SHP77 treated with DMSO at 0.1 percent for 48 hours (cell line): ENCODE results near the gene SEC22B.
"Not testable (repeated sequence)": the region's sequence is repeated elsewhere in the genome, so short reads cannot be mapped to it uniquely, and the experiment has no call there.

Experiments
- DNase-seq: peaks from one replicate; lab custom pipeline; 2025; lab: John Stamatoyannopoulos, UW

Gene SEC22B

DNA sequence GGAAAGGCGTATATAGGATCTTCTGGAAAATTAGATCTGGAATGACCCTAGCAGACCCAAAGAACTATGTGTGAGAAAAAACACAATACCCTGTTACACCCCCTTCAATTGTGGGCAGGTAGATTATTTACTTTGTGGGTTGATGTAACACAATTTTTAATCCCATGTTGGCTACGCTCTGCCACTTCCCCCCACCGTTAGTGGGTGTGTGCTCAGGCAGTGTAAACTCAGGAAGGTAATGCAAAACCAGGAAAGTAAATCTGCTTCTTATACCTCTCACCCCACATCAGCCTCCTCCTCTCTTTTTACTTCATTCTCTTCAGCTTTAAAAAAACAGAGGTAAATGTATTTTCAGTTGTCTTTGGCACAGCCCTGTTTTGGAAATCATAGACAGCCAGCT lies 63.2 kb downstream of the SEC22B start:
- DNase-seq: not testable (repeated sequence)

GRCh38 chr1:120112212-120112611 lies 64.1 kb downstream of the SEC22B start:
- not testable (repeated sequence) for DNase-seq

GRCh38 chr1:120111771-120112170 lies 64.5 kb downstream of the SEC22B start:
- DNase-seq: not testable (repeated sequence)

DNA sequence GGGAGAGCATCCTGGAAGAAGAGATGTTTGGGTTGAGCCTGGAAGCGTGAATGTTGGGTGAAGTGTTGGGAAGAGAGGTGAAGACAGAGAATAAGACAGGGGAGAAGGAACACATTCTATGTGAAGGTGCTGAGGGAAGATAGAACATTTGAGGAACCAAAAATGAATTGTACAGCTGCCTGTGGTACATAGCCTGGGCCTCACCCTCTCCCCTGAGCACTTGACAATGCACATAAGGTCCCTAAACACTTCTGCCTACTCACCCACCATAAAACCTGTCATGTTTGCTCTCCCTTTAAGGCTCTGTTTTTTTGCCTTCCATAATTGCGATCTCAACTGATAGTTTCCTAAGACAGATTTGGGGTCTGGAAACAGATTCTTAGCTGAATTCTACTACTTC lies 65.3 kb downstream of the SEC22B start:
- not testable (repeated sequence) for DNase-seq

- not testable (repeated sequence) for DNase-seq
Measured at GRCh38 chr1:120109656-120110055, 66.7 kb downstream of the SEC22B start.

GRCh38 chr1:120109180-120109579 lies 67.1 kb downstream of the SEC22B start:
- not testable (repeated sequence) for DNase-seq

- not testable (repeated sequence) for DNase-seq
Measured at GRCh38 chr1:120105288-120105687, 71.0 kb downstream of the SEC22B start.

- not testable (repeated sequence) for DNase-seq
Measured at GRCh38 chr1:120103768-120104167, 72.6 kb downstream of the SEC22B start.

GRCh38 chr1:120101593-120101992 lies 74.7 kb downstream of the SEC22B start:
- DNase-seq: not testable (repeated sequence)
